Prostate gland (tissue), 2 donors: ENCODE measurements around the gene RNF26. TPM values are rescaled to one million over a fixed set of nuclear protein-coding genes. Genes with fewer than 3 reads are reported as not detected.

Experiments
- DNase-seq: peaks from one replicate; pipeline ENCODE4 v3.0.0-alpha.2; 2019; ENCODE audit warnings: low spot score
- H3K27ac ChIP-seq, 2 donors: fragments of 200-600 bp; sonication (generic); 2 replicates each; pipeline ENCODE4 v1.5.1; 2017 to 2019
- H3K27me3 ChIP-seq: fragments of 200-600 bp; sonication (generic); replicated peaks from 2 replicates; pipeline ENCODE4 v1.5.1; 2019; ENCODE audit not compliant: insufficient read depth
- H3K36me3 ChIP-seq, 2 donors: fragments of 200-600 bp; sonication (generic); 1 replicate in 1 of 2; 2 replicates in 1 of 2; pipeline versions ENCODE4 v1.5.1 to v1.8.1; 2017 to 2019
- H3K4me1 ChIP-seq: fragments of 200-600 bp; sonication (generic); replicated peaks from 2 replicates; pipeline ENCODE4 v1.5.1; 2019
- H3K4me3 ChIP-seq, 2 donors: fragments of 200-600 bp; sonication (generic); 2 replicates each; pipeline ENCODE4 v1.5.1; 2017 to 2019
- H3K9me3 ChIP-seq: fragments of 200-600 bp; sonication (generic); 2 replicates; pipeline ENCODE4 v1.5.1; 2017
- CTCF ChIP-seq, 4 experiments: fragments of 200-600 bp in 2 of 4; fragments of 450-650 bp in 2 of 4; sonication (generic) in 2 of 4; IDR thresholded peaks; 1 replicate in 3 of 4; 2 replicates in 1 of 4; pipeline ENCODE4 v1.5.1; 2016 to 2019; ENCODE audit warnings: antibody characterized with exemption in 4 of 4, mild to moderate bottlenecking in 2 of 4, moderate library complexity in 2 of 4
- POLR2A ChIP-seq: fragments of 450-650 bp; IDR thresholded peaks from one replicate; pipeline ENCODE4 v1.6.1; 2016; ENCODE audit warnings: antibody characterized with exemption, mild to moderate bottlenecking
- POLR2AphosphoS5 ChIP-seq: sonication (generic); formaldehyde crosslinking; IDR thresholded peaks from one replicate; pipeline ENCODE4 v1.6.1; 2017; ENCODE audit warnings: antibody characterized with exemption
- WGBS: methylation state at CpG from one replicate; pipeline ENCODE4 v1.1.5; 2018; 5-methylcytosine and 5-hydroxymethylcytosine counted together
- intact Hi-C: fragments of 100-400 bp; cut with DNase I; formaldehyde crosslinking; loops from one replicate; pipeline ENCODE4 v1.14.2; 2022
- total RNA-seq, 2 donors: library from RNA; depleted of rRNA; stranded (reverse); fragments of >200 nt; gene quantifications; one replicate each; pipeline ENCODE4 v1.1.0, GENCODE V29; 2016

RNF26 gene
- total RNA-seq, 2 donors from 2014 or later, result 17.6 to 34.2 TPM

GRCh38 chr11:119307219-119307618, 27.1 kb upstream of the RNF26 start:
- TF ChIP-seq POLR2AphosphoS5, result no peak
- no peak for TF ChIP-seq CTCF (IDR thresholded peaks at IDR 0.05)
- TF ChIP-seq POLR2A, result no peak
- no peaks in the 10 kb centered on the region for H3K27me3 ChIP-seq
- 50% methylated on average over 1 of the region's 1 CpG for WGBS
- intact Hi-C loops, result no loop called here
- peak overlapping the region; percentile 13 to 15 for H3K27ac ChIP-seq
- no peak overlapping the region for H3K4me3 ChIP-seq
- no peaks in the 10 kb centered on the region for H3K9me3 ChIP-seq
- no peak for DNase-seq
- H3K4me1 ChIP-seq, result no peaks in the 10 kb centered on the region
- H3K36me3 ChIP-seq, result no peaks in the 10 kb centered on the region

GRCh38 chr11:119307974-119308373, 26.4 kb upstream of the RNF26 start:
- 80% methylated on average over 5 of the region's 5 CpGs for WGBS

GRCh38 chr11:119309411-119309810, 24.9 kb upstream of the RNF26 start:
- H3K27ac ChIP-seq, result no peak overlapping the region
- no peaks in the 10 kb centered on the region for H3K27me3 ChIP-seq
- no peak overlapping the region for H3K4me3 ChIP-seq
- H3K36me3 ChIP-seq, result no peaks in the 10 kb centered on the region
- H3K9me3 ChIP-seq, result no peaks in the 10 kb centered on the region
- DNase-seq, result peak; percentile 23
- intact Hi-C loops, result no loop called here
- 72% methylated on average over 11 of the region's 11 CpGs for WGBS
- H3K4me1 ChIP-seq, result no peaks in the 10 kb centered on the region
- TF ChIP-seq POLR2A, result no peak
- peak; percentile 13 for TF ChIP-seq POLR2AphosphoS5

More at GRCh38 chr11:119307974-119308373, 26.4 kb upstream of the RNF26 start:
- intact Hi-C loops, result no loop called here
- Histone ChIP-seq H3K27me3 (no peaks in the 10 kb centered on the region), H3K36me3 (no peaks in the 10 kb centered on the region), H3K27ac (no peak overlapping the region), H3K9me3 (no peaks in the 10 kb centered on the region), H3K4me1 (no peaks in the 10 kb centered on the region), H3K4me3 (no peak overlapping the region)
- DNase-seq, result no peak
- TF ChIP-seq CTCF (IDR thresholded peaks at IDR 0.05) (no peak), POLR2AphosphoS5 (no peak), POLR2A (no peak)

- Histone ChIP-seq H3K9me3 (no peaks in the 10 kb centered on the region), H3K4me3 (no peak overlapping the region), H3K4me1 (no peaks in the 10 kb centered on the region), H3K27me3 (no peaks in the 10 kb centered on the region), H3K27ac (no peak overlapping the region), H3K36me3 (no peaks in the 10 kb centered on the region)
- 85% methylated on average over 17 of the region's 17 CpGs for WGBS
- TF ChIP-seq POLR2A, result no peak
- TF ChIP-seq POLR2AphosphoS5, result no peak
- TF ChIP-seq CTCF (IDR thresholded peaks at IDR 0.05), result no peak
- no peak for DNase-seq
- intact Hi-C loops, result no loop called here
These were observed 24.2 kb upstream of the RNF26 start for GRCh38 chr11:119309953-119310681.

- Histone ChIP-seq H3K9me3 (no peaks in the 10 kb centered on the region), H3K4me1 (no peaks in the 10 kb centered on the region), H3K27ac (no peak overlapping the region), H3K4me3 (no peak overlapping the region), H3K36me3 (no peaks in the 10 kb centered on the region), H3K27me3 (no peaks in the 10 kb centered on the region)
- TF ChIP-seq POLR2A (no peak), POLR2AphosphoS5 (no peak), CTCF (IDR thresholded peaks at IDR 0.05) (no peak)
- no peak for DNase-seq
- 80% methylated on average over 20 of the region's 20 CpGs for WGBS
- intact Hi-C loops, result no loop called here
These were observed 23.7 kb upstream of the RNF26 start for GRCh38 chr11:119310682-119311052.
